Head of caudate nucleus (tissue), 42 donors: Measurements from ENCODE around the gene RBM19.
A peak's percentile ranks its signal among the peaks of the same experiment; 100 is the strongest.

ENCODE experiments used
- DNase-seq, 42 donors: peaks; one replicate each; pipeline versions ENCODE4 v3.0.0 to v3.0.0-alpha.2; 2020 to 2021; ENCODE audit warnings: mixed read lengths in 7 of 42
- intact Hi-C: fragments of 100-400 bp; cut with DNase I; formaldehyde crosslinking; loops from one replicate; pipeline ENCODE4 v1.15.0; 2022

RBM19 gene

GRCh38 chr12:113804961-113805600, 161.0 kb downstream of the RBM19 start:
- DNase-seq, result peak in 1 of 42 donors; percentile 19
- intact Hi-C loops, result no loop called here

GRCh38 chr12:113803759-113804140, 162.4 kb downstream of the RBM19 start:
- DNase-seq, result no peak
- intact Hi-C loops, result no loop called here

GRCh38 chr12:113802966-113803758, 163.0 kb downstream of the RBM19 start:
- intact Hi-C loops, result no loop called here
- peak in 33 of 42 donors; percentile 22 to 70 (median 39) for DNase-seq

- intact Hi-C loops, result no loop called here
Measured at GRCh38 chr12:113802000-113802749, 163.9 kb downstream of the RBM19 start.

GRCh38 chr12:113800201-113800600, 165.9 kb downstream of the RBM19 start:
- intact Hi-C loops, result no loop called here
- peak in 1 of 42 donors; percentile 19 for DNase-seq

More at GRCh38 chr12:113802000-113802749, 163.9 kb downstream of the RBM19 start:
- peak in 1 of 42 donors; percentile 22 for DNase-seq

GRCh38 chr12:113798552-113798951, 167.6 kb downstream of the RBM19 start:
- DNase-seq, result peak in 1 of 42 donors; percentile 14
- intact Hi-C loops, result no loop called here

GRCh38 chr12:113797535-113797868, 168.6 kb downstream of the RBM19 start:
- DNase-seq, result no peak
- intact Hi-C loops, result no loop called here

GRCh38 chr12:113796852-113797534, 169.1 kb downstream of the RBM19 start:
- intact Hi-C loops, result no loop called here
- no peak for DNase-seq

- intact Hi-C loops, result no loop called here
- DNase-seq, result peak in 1 of 42 donors; percentile 26
Measured at GRCh38 chr12:113796066-113796827, 169.9 kb downstream of the RBM19 start.

- intact Hi-C loops, result no loop called here
- no peak for DNase-seq
Measured at GRCh38 chr12:113795445-113795844, 170.7 kb downstream of the RBM19 start.

- DNase-seq, result no peak
- intact Hi-C loops, result no loop called here
Measured at GRCh38 chr12:113794774-113795173, 171.4 kb downstream of the RBM19 start.

GRCh38 chr12:113793250-113793649, 172.9 kb downstream of the RBM19 start:
- intact Hi-C loops, result no loop called here
- DNase-seq, result no peak

GRCh38 chr12:113792450-113792849, 173.7 kb downstream of the RBM19 start:
- no peak for DNase-seq
- intact Hi-C loops, result no loop called here

GRCh38 chr12:113788020-113788856, 177.9 kb downstream of the RBM19 start:
- no peak for DNase-seq
- intact Hi-C loops, result no loop called here

- DNase-seq, result no peak
- intact Hi-C loops, result no loop called here
Measured at GRCh38 chr12:113786107-113786506, 180.0 kb downstream of the RBM19 start.

GRCh38 chr12:113783811-113784210, 182.3 kb downstream of the RBM19 start:
- intact Hi-C loops, result no loop called here
- DNase-seq, result no peak

- intact Hi-C loops, result no loop called here
- no peak for DNase-seq
Measured at GRCh38 chr12:113782873-113783272, 183.3 kb downstream of the RBM19 start.
